SK-N-SH (cell line): ENCODE results near the gene PITPNB.

ENCODE experiments used
- CTCF ChIP-seq: fragments of 200-600 bp; sonication (generic); IDR thresholded peaks from 2 replicates; pipeline ENCODE4 v1.6.1; 2017; ENCODE audit warnings: antibody characterized with exemption, mild to moderate bottlenecking, moderate library complexity
- POLR2AphosphoS5 ChIP-seq: IDR thresholded peaks from 2 replicates; pipeline ENCODE4 v1.6.1; 2012; ENCODE audit warnings: low read depth, low read length
- TCF12 ChIP-seq: IDR thresholded peaks from 2 replicates; pipeline ENCODE4 v1.4.0; 2012
- TF ChIP-seq, protein P1 (sequence below): IDR thresholded peaks from 2 replicates; pipeline ENCODE4 v1.4.0; 2012; ENCODE audit warnings: low read depth

GRCh38 chr22:27961182-27961581 lies 42.1 kb upstream of the PITPNB start:
- TF ChIP-seq CTCF: no peak
- no peak for TF ChIP-seq POLR2AphosphoS5
- TF ChIP-seq, protein P1, sequence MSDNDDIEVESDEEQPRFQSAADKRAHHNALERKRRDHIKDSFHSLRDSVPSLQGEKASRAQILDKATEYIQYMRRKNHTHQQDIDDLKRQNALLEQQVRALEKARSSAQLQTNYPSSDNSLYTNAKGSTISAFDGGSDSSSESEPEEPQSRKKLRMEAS: no peak
- TF ChIP-seq TCF12: no peak
